Hepatocyte (in vitro differentiated cells): ENCODE results near the gene EME2. TPM values are rescaled to one million over a fixed set of nuclear protein-coding genes. Genes with fewer than 3 reads are reported as not detected.

ENCODE experiments used
- DNase-seq: peaks from one replicate; pipeline ENCODE4 v3.0.0-alpha.2; 2016; ENCODE audit warnings: low spot score
- H2AFZ ChIP-seq: fragments of 200-600 bp; sonication (generic); 2 replicates; pipeline ENCODE4 v1.6.0; 2016; ENCODE audit warnings: antibody characterized with exemption, mild to moderate bottlenecking
- H3K27ac ChIP-seq: fragments of 200-600 bp; sonication (generic); 2 replicates; pipeline ENCODE4 v1.5.1; 2016; ENCODE audit warnings: mild to moderate bottlenecking
- H3K27me3 ChIP-seq: fragments of 200-600 bp; sonication (generic); 2 replicates; pipeline ENCODE4 v1.6.1; 2016
- H3K36me3 ChIP-seq: fragments of 200-600 bp; sonication (generic); replicated peaks from 2 replicates; pipeline ENCODE4 v1.5.1; 2016; ENCODE audit warnings: low read depth; ENCODE audit not compliant: insufficient read depth
- H3K4me1 ChIP-seq: fragments of 200-600 bp; sonication (generic); 2 replicates; pipeline ENCODE4 v1.5.1; 2016; ENCODE audit warnings: mild to moderate bottlenecking, moderate library complexity; ENCODE audit not compliant: insufficient read depth
- H3K4me2 ChIP-seq: fragments of 200-600 bp; sonication (generic); 2 replicates; pipeline ENCODE4 v1.6.0; 2016
- H3K4me3 ChIP-seq: fragments of 200-600 bp; sonication (generic); 2 replicates; pipeline ENCODE4 v1.5.1; 2016; ENCODE audit warnings: mild to moderate bottlenecking
- H3K79me2 ChIP-seq: fragments of 200-600 bp; sonication (generic); 2 replicates; pipeline ENCODE4 v1.6.0; 2017; ENCODE audit warnings: mild to moderate bottlenecking
- H3K9me2 ChIP-seq: fragments of 200-600 bp; sonication (generic); replicated peaks from 2 replicates; pipeline ENCODE4 v1.6.0; 2017; ENCODE audit warnings: mild to moderate bottlenecking; ENCODE audit not compliant: insufficient read depth
- H3K9me3 ChIP-seq: fragments of 200-600 bp; sonication (generic); 2 replicates; pipeline ENCODE4 v1.5.1; 2016; ENCODE audit warnings: low read depth, mild to moderate bottlenecking
- H4K20me1 ChIP-seq: fragments of 200-600 bp; sonication (generic); 2 replicates; pipeline ENCODE4 v1.6.0; 2016; ENCODE audit warnings: mild to moderate bottlenecking; ENCODE audit not compliant: insufficient read depth, poor library complexity, severe bottlenecking
- EZH2 ChIP-seq: fragments of 200-600 bp; sonication (generic); IDR thresholded peaks from 2 replicates; pipeline ENCODE4 v1.6.1; 2016; ENCODE audit warnings: antibody characterized with exemption, mild to moderate bottlenecking, borderline replicate concordance
- EZH2phosphoT487 ChIP-seq: fragments of 200-600 bp; sonication (generic); IDR thresholded peaks from one replicate; pipeline ENCODE4 v1.6.1; 2018; ENCODE audit warnings: antibody characterized with exemption, mild to moderate bottlenecking, low read depth, moderate library complexity; ENCODE audit not compliant: unreplicated experiment, severe bottlenecking
- WGBS: methylation state at CpG from one replicate; pipeline ENCODE4 v1.1.6; 2016; ENCODE audit warnings: low lambda C conversion rate; ENCODE audit errors: missing lambda C conversion rate; 5-methylcytosine and 5-hydroxymethylcytosine counted together
- polyA plus RNA-seq: library from polyadenylated mRNA; unstranded; fragments of >200 nt; fragmentation: Nextera tagmentation; extraction: Ambion mirVana; gene quantifications from 2 replicates; pipeline ENCODE4 v1.2.1, GENCODE V29; 2016
- total RNA-seq: library from RNA; depleted of rRNA; stranded (reverse); fragments of >200 nt; gene quantifications from 2 replicates; pipeline ENCODE4 v1.2.3, GENCODE V29; 2014
- TF ChIP-seq, protein P1 (sequence below): fragments of 200-600 bp; sonication (generic); IDR thresholded peaks from 2 replicates; pipeline ENCODE4 v1.5.1; 2016; ENCODE audit warnings: antibody characterized with exemption, mild to moderate bottlenecking; ENCODE audit not compliant: poor library complexity

EME2 gene
- total and polyA plus RNA-seq, 2 experiments from 2014 or later: 17.7 to 20.8 TPM

DNA sequence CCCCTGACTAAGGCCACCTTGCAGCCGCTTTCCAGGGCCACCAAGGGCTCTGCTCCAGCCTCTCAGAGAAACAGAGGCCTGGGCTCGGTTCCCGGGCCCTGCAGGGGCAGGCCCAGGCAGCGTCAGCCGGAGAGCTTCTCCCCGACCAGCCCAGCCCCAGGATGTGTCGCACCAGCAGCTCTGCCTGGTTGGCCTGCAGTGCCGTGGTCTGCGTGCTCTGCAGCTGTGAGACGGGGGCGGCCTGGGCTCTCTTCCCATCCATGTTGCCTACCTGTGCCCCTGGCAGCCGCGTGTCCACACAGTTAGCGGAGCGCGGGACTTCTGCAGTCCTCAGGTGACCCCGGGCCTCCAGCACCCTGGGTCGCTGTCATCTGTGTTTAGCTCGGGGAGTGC lies 16.1 kb downstream of the EME2 start:
- 84% methylated on average over 18 of the region's 19 CpGs for WGBS
- DNase-seq: peak; percentile 4

DNA sequence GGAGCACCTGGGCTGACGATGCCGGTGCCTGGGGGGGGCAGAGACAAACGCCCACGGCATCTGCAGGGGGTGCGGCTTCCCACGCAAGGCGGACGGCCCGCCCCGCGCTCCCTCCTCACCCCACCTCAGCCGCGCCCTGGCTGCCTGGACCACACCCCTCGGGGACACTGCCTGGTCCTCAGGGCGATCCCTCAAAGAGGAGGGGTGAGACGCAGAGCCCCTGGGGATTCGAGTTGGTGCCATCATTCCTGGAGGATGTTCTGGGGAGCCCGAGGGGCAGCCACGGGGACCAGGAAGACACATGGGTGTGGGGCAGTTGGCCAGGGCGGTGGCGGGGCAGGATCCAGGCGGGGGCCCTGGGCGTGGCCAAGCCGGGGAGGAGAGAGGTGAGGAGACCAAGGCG lies 17.0 kb downstream of the EME2 start:
- H2AFZ ChIP-seq: no peak overlapping the region
- no peaks in the 10 kb centered on the region for H3K9me2 ChIP-seq
- H3K27me3 ChIP-seq: no peaks in the 10 kb centered on the region
- peaks cover 5% of the 10 kb centered on the region for H4K20me1 ChIP-seq
- H3K79me2 ChIP-seq: peaks cover 24% of the 10 kb centered on the region
- no peak overlapping the region for H3K27ac ChIP-seq
- no peaks in the 10 kb centered on the region for H3K9me3 ChIP-seq
- WGBS: 92% methylated on average over 16 of the region's 25 CpGs
- H3K4me1 ChIP-seq: peaks cover 7% of the 10 kb centered on the region
- H3K4me3 ChIP-seq: no peak overlapping the region
- no peaks in the 10 kb centered on the region for H3K36me3 ChIP-seq
- no peak overlapping the region for H3K4me2 ChIP-seq
- DNase-seq: peak; percentile 3
- TF ChIP-seq EZH2phosphoT487: no peak
- TF ChIP-seq, protein P1, sequence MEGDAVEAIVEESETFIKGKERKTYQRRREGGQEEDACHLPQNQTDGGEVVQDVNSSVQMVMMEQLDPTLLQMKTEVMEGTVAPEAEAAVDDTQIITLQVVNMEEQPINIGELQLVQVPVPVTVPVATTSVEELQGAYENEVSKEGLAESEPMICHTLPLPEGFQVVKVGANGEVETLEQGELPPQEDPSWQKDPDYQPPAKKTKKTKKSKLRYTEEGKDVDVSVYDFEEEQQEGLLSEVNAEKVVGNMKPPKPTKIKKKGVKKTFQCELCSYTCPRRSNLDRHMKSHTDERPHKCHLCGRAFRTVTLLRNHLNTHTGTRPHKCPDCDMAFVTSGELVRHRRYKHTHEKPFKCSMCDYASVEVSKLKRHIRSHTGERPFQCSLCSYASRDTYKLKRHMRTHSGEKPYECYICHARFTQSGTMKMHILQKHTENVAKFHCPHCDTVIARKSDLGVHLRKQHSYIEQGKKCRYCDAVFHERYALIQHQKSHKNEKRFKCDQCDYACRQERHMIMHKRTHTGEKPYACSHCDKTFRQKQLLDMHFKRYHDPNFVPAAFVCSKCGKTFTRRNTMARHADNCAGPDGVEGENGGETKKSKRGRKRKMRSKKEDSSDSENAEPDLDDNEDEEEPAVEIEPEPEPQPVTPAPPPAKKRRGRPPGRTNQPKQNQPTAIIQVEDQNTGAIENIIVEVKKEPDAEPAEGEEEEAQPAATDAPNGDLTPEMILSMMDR: no peak
- no peak for TF ChIP-seq EZH2

More for the DNA sequence above, 16.1 kb downstream of the EME2 start:
- Histone ChIP-seq H3K9me3 (no peaks in the 10 kb centered on the region), H2AFZ (no peak overlapping the region), H3K4me2 (no peak overlapping the region), H4K20me1 (peaks cover 5% of the 10 kb centered on the region), H3K4me3 (no peak overlapping the region), H3K27me3 (no peaks in the 10 kb centered on the region), H3K9me2 (no peaks in the 10 kb centered on the region), H3K27ac (no peak overlapping the region), H3K4me1 (peaks cover 4% of the 10 kb centered on the region), H3K36me3 (no peaks in the 10 kb centered on the region), H3K79me2 (peaks cover 33% of the 10 kb centered on the region)
- TF ChIP-seq, protein P1: no peak
- TF ChIP-seq EZH2phosphoT487 (no peak), EZH2 (no peak)

DNA sequence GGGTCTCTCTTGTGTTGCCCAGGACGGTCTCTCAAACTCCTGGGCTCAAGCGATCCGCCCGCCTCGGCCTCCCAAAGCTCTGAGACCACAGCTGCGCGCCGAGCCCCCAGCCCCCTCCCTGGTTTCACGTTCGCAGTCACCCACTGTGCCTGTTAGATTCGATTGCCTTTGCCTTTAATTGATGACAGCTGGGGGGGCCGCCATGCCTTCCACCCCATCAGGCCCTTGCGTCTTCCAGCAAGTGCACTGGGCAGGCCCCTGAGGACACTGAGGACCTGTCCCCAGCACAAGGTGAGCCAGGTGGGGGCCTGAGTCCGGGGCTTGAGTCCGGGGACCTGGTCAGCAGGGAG lies 17.6 kb downstream of the EME2 start:
- Histone ChIP-seq H3K4me2 (no peak overlapping the region), H3K9me2 (no peaks in the 10 kb centered on the region), H3K4me3 (no peak overlapping the region), H3K9me3 (no peaks in the 10 kb centered on the region), H2AFZ (no peak overlapping the region), H3K79me2 (peaks cover 18% of the 10 kb centered on the region), H3K36me3 (no peaks in the 10 kb centered on the region), H3K27ac (no peak overlapping the region), H3K27me3 (no peaks in the 10 kb centered on the region), H4K20me1 (peaks cover 5% of the 10 kb centered on the region), H3K4me1 (peaks cover 13% of the 10 kb centered on the region)
- DNase-seq: no peak
- TF ChIP-seq, protein P1: no peak
- WGBS: 95% methylated on average over 15 of the region's 15 CpGs
